Measurements from ENCODE around the gene ATP11A. TPM values are rescaled to one million over a fixed set of nuclear protein-coding genes. Genes with fewer than 3 reads are reported as not detected.

The ATP11A gene
- total and polyA plus RNA-seq, 2 experiments from 2014 or later: 12.3 to 52.6 TPM

DNA sequence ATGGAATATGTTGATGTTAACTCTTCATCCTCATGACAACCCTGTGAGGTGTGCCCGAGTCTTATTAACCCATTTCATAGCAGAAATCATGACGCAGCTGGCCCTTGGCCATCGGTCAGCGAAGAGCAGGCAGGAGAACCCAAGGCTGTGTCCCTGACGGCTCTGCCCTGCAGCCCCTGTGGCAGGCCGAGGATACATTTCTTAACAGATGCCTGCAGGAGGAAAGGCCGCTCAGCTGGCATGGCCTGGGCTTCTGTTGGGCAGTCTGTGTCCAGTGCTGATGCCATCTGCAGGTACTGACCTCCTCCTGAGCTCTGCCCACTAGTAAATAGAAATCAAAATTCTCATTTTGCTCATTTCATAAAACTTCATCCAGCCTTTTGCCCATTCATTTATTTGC lies 243.8 kb downstream of the ATP11A start:
- no peaks in the 10 kb centered on the region for H3F3A ChIP-seq (replicated peaks; ENCODE audit: low read depth)
- no peak overlapping the region for H3K4me2 ChIP-seq
- H3K4me1 ChIP-seq (ENCODE audit: insufficient read depth): no peaks in the 10 kb centered on the region
- H3K27ac ChIP-seq (ENCODE audit: low read depth): no peak overlapping the region
- H3K9me2 ChIP-seq (ENCODE audit: insufficient read depth): no peaks in the 10 kb centered on the region
- Mint-ChIP-seq H3K27me3 (ENCODE audit: insufficient read depth, low read depth, poor library complexity) (peaks cover 14% of the 10 kb centered on the region), H3K9me3 (no peaks in the 10 kb centered on the region; the same call in 2 of the 3 replicates), H3K4me3 (no peak overlapping the region), H3K27ac (no peak overlapping the region; the same call in 1 of the 2 replicates), H3K36me3 (ENCODE audit: low read depth) (0 out of 3 replicates have a peak, but pooled peaks cover 2% of the 10 kb centered on the region), H3K4me1 (peaks cover 21% of the 10 kb centered on the region)
- no peak overlapping the region for H2AFZ ChIP-seq
- H4K20me1 ChIP-seq (replicated peaks; ENCODE audit: insufficient read depth): peaks cover 8% of the 10 kb centered on the region; the same call in 1 of the 2 replicates
- no peaks in the 10 kb centered on the region for H3K79me2 ChIP-seq (replicated peaks; ENCODE audit: insufficient read depth)
- no peaks in the 10 kb centered on the region for H3K27me3 ChIP-seq (ENCODE audit: insufficient read depth)
- no peak overlapping the region for H3K4me3 ChIP-seq
- H3K36me3 ChIP-seq (ENCODE audit: insufficient read depth): no peaks in the 10 kb centered on the region
- TF ChIP-seq CREB1 (CRISPR knock-in tag; IDR thresholded peaks at IDR 0.05; ENCODE audit: low read depth) (no peak), ZNF331 (CRISPR knock-in tag; IDR thresholded peaks at IDR 0.05; ENCODE audit: low read depth) (no peak), REST (IDR thresholded peaks at IDR 0.05; ENCODE audit: unreplicated experiment) (no peak), ZNF114 (CRISPR knock-in tag; IDR thresholded peaks at IDR 0.05) (no peak), POLR2AphosphoS5 (IDR thresholded peaks at IDR 0.05; ENCODE audit: low read depth) (no peak), STAT1 (IDR thresholded peaks at IDR 0.05; ENCODE audit: unreplicated experiment) (no peak), NANOG (IDR thresholded peaks at IDR 0.05; ENCODE audit: borderline replicate concordance) (no peak), CTCF (conservative IDR thresholded peaks at IDR 0.05; ENCODE audit: low read depth in 2 of 2) (no peak), EZH2 (IDR thresholded peaks at IDR 0.05; ENCODE audit: low read depth, unreplicated experiment) (no peak), JUNB (IDR thresholded peaks at IDR 0.05; ENCODE audit: unreplicated experiment) (no peak), EZH2phosphoT487 (IDR thresholded peaks at IDR 0.05; ENCODE audit: unreplicated experiment) (no peak)
- TF ChIP-seq, protein P1, sequence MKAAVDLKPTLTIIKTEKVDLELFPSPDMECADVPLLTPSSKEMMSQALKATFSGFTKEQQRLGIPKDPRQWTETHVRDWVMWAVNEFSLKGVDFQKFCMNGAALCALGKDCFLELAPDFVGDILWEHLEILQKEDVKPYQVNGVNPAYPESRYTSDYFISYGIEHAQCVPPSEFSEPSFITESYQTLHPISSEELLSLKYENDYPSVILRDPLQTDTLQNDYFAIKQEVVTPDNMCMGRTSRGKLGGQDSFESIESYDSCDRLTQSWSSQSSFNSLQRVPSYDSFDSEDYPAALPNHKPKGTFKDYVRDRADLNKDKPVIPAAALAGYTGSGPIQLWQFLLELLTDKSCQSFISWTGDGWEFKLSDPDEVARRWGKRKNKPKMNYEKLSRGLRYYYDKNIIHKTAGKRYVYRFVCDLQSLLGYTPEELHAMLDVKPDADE (IDR thresholded peaks at IDR 0.05): no peak
- TF ChIP-seq, protein P2, sequence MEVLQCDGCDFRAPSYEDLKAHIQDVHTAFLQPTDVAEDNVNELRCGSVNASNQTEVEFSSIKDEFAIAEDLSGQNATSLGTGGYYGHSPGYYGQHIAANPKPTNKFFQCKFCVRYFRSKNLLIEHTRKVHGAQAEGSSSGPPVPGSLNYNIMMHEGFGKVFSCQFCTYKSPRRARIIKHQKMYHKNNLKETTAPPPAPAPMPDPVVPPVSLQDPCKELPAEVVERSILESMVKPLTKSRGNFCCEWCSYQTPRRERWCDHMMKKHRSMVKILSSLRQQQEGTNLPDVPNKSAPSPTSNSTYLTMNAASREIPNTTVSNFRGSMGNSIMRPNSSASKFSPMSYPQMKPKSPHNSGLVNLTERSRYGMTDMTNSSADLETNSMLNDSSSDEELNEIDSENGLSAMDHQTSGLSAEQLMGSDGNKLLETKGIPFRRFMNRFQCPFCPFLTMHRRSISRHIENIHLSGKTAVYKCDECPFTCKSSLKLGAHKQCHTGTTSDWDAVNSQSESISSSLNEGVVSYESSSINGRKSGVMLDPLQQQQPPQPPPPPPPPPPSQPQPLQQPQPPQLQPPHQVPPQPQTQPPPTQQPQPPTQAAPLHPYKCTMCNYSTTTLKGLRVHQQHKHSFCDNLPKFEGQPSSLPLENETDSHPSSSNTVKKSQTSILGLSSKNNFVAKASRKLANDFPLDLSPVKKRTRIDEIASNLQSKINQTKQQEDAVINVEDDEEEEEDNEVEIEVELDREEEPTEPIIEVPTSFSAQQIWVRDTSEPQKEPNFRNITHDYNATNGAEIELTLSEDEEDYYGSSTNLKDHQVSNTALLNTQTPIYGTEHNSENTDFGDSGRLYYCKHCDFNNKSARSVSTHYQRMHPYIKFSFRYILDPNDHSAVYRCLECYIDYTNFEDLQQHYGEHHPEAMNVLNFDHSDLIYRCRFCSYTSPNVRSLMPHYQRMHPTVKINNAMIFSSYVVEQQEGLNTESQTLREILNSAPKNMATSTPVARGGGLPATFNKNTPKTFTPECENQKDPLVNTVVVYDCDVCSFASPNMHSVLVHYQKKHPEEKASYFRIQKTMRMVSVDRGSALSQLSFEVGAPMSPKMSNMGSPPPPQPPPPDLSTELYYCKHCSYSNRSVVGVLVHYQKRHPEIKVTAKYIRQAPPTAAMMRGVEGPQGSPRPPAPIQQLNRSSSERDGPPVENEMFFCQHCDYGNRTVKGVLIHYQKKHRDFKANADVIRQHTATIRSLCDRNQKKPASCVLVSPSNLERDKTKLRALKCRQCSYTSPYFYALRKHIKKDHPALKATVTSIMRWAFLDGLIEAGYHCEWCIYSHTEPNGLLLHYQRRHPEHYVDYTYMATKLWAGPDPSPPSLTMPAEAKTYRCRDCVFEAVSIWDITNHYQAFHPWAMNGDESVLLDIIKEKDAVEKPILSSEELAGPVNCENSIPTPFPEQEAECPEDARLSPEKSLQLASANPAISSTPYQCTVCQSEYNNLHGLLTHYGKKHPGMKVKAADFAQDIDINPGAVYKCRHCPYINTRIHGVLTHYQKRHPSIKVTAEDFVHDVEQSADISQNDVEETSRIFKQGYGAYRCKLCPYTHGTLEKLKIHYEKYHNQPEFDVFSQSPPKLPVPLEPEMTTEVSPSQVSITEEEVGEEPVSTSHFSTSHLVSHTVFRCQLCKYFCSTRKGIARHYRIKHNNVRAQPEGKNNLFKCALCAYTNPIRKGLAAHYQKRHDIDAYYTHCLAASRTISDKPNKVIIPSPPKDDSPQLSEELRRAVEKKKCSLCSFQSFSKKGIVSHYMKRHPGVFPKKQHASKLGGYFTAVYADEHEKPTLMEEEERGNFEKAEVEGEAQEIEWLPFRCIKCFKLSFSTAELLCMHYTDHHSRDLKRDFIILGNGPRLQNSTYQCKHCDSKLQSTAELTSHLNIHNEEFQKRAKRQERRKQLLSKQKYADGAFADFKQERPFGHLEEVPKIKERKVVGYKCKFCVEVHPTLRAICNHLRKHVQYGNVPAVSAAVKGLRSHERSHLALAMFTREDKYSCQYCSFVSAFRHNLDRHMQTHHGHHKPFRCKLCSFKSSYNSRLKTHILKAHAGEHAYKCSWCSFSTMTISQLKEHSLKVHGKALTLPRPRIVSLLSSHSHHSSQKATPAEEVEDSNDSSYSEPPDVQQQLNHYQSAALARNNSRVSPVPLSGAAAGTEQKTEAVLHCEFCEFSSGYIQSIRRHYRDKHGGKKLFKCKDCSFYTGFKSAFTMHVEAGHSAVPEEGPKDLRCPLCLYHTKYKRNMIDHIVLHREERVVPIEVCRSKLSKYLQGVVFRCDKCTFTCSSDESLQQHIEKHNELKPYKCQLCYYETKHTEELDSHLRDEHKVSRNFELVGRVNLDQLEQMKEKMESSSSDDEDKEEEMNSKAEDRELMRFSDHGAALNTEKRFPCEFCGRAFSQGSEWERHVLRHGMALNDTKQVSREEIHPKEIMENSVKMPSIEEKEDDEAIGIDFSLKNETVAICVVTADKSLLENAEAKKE (CRISPR knock-in tag; IDR thresholded peaks at IDR 0.05): no peak
- DNase-seq (ENCODE audit: low spot score): no peak
- ATAC-seq: no peak

Measured in GM23338 (cell line).